Stimulated activated CD8-positive, alpha-beta memory T cell treated with anti-CD3 and anti-CD28 coated beads, Interleukin-15, amount 100 ng/mL, for 4 hours (primary cell): ENCODE measurements around the gene ZNF775.
"Not testable (repeated sequence)": the region's sequence is repeated elsewhere in the genome, so short reads cannot be mapped to it uniquely, and the experiment has no call there.

ENCODE experiments used
- DNase-seq, 2 donors: peaks; one replicate each; pipeline ENCODE4 v3.0.0-alpha.2; 2020; ENCODE audit warnings: low read depth in 2 of 2

Gene ZNF775

DNA sequence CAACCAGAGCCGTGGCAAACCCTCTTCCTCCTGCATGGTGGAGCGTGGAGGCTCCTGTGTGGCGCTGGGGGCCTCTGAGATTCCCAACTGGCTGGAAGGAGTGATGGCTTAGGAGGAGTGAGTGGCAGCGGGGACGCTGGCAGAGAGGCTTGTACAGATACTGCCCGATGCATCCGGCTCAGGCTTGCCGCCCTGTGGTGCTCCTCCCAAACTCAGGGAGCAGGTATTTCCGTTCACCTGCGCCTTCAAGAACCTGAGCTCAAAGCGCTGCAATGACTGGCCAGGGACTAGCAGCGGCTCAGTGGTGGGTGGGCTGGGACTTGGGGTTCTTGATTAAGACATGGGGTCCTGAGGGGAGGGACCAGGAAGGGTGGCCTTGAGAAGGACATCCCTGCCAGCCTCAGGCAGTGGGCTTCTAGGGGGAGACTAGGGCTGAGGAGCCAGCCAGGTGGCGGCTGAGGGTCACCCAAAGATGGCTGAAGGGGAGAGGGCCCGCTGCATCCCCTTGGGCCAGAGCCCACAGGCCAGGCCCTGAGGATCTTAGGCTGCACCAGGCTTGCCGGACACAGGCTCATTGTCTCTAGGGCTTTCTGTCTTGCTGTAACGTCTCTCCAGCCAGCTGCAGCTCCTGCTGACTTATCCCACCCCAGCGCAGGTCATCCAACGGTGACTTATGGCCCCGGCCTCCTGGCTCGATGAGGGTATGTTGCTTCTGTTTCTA lies 3.2 kb downstream of the ZNF775 start:
- no peak for DNase-seq

DNA sequence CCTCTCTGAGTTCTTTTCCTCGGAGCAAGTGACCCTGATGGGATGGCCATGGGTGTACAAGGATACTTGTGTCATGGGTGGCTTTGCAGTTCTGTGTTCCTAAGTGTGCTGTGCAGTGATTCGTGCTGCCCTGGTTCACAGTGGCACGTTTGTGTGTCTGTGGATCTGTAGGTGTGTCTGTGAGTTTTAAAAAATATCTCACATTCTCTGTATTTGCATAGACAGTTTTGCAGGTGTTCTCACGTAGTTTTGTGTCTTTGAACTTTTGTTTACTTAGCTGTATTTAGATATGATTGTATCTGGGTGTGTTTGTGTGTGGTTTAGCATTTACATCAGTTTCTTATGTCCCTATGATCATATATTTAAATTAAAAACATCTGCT lies 3.7 kb downstream of the ZNF775 start:
- DNase-seq = no peak

DNA sequence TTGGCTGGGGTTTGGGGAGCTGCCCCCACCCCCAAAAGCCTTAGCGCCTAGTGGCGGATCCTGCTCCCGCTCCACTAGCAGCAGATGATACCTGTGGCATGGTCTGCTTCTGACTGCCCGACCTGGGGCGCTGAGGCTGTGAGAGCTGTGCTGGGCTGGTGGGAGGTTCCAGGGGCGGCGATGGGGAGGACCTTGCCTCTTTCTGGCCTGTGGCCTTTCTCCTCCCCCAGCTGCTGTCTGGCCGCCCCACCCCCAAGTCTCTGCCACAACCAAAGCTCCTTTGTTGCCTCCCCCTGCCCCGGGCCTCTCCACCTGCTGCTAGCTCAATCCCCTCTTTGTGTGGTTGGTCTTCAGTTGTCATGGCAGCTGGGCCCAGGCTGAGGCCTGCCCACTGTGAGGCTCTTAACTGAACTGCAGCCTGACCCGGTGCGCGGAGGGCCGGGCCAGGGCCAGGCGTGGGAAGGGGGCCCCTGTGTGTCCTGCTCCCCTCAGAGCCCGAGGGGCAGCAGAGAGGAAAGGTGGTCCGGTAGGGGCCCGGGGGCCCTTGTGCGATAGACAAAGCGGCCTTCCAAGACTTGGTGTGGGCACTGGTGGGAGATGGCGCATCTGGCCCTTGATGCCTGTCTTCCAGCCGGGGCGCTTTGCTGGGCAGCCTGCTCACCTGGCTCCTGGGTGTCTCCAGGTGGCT lies 4.7 kb downstream of the ZNF775 start:
- no peak for DNase-seq

DNA sequence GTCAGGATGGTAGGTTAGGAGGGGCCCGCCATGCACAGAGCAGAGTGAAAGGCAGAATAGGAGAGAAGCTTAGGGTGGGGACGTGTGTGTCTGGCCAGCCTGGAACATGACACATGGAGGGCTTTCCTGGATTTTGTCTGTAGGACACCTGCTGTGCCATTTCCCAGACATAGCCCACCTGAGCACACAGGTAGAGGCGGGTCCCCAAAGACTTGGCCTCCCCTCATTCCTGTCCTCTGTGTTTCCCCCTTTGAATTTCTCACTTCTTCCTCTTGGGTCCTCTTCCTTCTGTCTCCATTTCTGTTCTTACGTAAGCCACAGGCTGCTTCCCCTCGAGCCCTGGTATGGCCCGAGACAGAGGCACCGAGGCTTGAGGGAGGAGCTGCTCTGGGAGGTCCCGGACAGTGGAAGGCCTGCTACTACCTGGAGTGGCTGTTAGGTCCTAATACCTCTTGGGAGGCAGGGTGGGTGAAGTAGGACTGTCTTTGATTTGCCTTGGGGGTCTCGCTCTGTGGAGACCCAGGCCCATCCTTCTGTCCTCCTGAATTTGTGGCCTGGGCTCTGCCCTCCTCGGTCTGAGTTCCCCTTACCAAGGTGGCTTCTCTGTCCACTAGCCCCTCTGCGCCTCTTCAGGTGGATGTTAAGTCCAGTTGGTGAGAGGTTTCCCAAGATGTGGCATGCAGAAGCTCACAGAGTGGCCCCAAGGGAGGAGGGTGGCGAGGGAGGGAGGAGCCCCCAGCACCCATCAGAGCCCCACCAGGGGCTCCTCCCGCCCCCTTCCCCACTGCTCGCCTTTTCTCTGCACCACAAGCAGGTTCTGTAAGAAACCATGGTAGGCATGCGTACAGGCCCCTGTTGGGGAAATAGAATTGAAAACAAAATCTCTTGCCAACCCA lies 5.5 kb downstream of the ZNF775 start:
- no peak for DNase-seq

DNA sequence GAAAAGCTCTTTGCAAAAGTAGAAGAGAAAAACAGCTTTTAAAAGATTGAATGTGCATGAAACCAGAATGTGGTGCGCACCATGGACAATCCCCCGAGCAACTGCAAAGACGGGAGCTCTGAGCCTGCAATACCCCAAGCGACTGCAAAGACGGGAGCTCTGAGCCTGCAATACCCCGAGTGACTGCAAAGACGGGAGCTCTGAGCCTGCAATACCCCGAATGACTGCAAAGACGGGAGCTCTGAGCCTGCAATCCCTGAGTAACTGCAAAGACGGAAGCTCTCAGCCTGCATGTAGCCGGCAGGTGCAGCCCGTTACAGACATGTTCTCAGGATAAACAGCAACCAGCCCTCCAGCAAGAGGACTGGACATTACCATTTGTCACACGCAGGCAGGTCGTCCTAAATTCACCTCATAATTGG lies 6.2 kb downstream of the ZNF775 start:
- DNase-seq = no peak

DNA sequence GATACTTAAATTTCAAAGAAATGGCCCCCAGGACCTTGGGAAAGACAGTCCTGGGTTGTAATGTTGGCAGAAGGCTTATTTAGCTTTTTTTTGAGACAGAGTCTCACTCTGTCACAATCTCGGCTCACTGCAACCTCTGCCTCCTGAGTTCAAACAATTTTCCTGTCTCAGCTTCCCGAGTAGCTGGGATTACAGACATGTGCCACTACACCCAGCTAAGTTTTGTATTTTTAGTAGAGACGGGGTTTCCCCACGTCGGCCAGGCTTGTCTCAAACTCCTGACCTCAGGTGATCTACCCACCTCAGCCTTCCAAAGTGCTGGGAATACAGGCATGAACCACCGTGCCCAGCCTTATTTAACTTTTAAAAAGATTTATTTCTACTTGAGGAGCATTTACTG lies 6.8 kb downstream of the ZNF775 start:
- not testable (repeated sequence) for DNase-seq

DNA sequence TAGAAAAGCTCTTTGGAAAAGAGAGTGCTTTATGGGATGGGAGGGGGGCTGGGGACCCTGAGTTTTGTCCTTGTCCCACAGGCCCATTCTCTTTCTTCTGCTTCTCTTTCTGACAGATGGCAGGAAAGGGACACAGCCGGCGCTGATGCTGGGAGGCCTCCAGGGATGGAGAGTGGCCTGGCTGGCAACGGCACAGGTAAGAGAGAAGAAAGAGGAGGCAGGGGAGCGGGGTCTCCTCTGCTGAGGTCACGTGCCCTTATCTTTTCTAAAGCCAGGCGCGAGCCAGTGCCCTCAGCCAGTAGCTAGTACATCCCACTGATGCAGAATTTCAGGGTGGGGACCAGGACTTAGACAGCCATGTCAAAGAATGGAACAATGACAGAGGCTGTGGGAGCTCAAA lies 9.2 kb downstream of the ZNF775 start:
- DNase-seq = no peak

DNA sequence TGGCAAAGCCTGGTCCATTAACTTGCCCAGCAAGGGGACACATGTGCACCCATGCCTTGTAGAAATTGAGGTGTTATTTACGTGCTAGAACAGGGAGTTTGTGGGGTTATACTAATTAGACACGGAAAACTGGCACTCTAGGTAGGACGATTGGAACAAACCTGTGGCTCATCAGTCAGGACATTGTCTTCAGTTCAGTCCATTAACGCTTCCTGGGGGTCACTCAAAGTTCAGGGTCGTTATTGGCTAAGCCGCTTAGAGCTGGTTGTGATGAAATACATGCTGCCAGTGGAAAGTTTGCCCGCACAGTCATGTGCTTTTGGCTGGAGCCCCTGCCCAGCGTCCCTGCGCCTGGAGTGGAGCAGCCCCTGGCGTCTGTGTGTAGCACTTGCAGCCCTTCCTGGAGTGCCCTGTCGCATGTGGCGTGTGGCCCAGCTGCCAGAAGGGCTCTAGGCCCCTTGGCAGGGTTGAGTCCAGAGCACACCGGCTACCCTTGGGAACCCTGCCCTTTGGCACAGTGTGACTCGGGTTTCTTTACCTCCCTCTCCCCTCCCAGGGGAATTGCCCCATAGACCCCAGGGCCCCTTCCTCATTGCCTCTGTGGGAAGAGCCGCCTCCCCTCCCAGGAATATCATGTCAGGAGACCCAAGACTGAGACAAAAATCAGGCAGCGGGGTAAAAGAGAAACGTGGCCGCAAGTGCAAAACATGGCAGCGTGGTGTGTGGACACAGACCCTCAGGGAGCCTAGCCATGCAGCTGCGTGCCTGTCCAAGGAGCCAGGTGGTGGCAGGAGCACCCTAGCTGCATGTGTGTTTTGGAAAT lies 9.8 kb downstream of the ZNF775 start:
- DNase-seq = no peak

DNA sequence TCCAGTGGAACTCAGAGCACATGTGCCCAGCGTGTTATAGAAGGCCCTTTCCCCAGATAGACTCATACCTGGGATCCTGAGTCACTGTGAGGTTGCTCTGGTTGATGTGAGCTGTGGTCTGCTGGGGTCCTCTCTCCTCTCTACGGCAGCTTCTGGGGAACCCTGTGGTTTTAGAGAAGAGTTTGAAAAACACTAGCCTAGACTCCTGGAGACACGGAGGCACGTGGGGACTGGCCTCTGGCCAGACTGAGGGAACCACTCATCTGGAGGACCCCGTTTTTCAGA lies 10.3 kb downstream of the ZNF775 start:
- DNase-seq = no peak

DNA sequence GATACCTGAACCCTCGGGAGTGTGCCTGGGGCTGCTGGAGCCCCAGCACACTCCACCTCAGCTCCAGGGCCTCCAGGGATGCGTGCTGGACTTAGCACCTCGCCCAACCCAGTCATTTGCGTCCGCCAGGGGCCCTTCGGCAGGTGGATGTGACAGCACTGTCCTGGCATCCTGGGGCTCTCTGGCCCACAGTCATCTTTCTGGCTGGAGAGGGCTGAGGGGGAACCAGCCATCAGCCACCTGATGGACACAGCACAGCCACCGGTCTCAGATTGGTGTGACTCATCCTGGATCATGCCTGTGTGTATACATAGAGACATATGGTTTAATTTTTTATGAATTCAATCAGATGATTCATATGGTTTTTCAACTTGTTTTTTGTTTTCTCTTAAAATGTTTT lies 11.1 kb downstream of the ZNF775 start:
- DNase-seq = no peak

DNA sequence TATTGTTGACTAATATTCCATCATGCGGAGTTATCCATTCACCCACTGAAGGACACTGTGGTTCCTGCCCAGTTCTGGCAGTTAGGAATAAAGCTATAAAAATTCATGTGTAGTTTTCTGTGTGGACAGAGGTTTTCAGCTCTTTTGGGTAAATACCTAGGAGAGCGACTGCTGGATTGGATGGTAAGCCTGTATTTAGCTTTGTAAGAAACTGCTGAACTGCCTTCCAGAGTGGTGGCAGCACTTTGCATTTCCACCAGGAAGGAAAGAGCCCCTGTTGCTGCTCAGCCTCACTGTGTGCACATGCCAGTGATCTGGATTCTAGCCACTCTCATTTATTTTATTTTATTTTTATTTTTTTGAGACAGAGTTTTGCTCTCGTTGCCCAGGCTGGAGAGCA lies 14.2 kb downstream of the ZNF775 start:
- DNase-seq = no peak

DNA sequence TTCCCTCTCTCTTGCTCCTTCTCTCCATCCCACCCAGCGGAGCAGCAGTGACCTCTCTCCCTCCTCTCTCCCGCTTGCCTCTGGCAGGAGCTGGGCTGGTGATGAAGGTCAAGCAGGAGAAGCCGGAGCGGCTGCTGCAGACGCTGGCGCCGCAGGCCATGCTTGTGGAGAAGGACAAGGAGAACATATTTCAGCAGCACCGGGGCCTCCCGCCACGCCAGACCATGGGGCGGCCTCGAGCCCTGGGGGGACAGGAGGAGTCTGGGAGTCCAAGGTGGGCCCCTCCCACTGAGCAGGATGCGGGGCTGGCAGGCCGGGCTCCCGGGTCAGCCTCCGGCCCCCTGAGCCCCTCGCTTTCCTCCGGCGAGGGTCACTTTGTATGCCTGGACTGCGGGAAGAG lies 17.3 kb downstream of the ZNF775 start:
- no peak for DNase-seq

DNA sequence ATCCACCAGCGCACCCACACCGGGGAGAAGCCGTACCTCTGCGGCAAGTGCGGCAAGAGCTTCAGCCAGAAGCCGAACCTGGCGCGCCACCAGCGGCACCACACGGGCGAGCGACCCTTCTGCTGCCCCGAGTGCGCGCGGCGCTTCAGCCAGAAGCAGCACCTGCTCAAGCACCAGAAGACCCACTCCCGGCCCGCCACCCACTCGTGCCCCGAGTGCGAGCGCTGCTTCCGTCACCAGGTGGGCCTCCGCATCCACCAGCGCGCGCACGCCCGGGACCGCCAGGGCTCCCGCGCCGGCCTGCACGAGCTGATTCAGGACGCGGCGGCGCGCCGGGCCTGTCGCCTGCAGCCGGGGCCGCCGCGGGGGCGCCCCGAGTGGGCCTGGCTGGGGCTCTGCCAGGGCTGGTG lies 17.7 kb downstream of the ZNF775 start:
- DNase-seq = no peak

DNA sequence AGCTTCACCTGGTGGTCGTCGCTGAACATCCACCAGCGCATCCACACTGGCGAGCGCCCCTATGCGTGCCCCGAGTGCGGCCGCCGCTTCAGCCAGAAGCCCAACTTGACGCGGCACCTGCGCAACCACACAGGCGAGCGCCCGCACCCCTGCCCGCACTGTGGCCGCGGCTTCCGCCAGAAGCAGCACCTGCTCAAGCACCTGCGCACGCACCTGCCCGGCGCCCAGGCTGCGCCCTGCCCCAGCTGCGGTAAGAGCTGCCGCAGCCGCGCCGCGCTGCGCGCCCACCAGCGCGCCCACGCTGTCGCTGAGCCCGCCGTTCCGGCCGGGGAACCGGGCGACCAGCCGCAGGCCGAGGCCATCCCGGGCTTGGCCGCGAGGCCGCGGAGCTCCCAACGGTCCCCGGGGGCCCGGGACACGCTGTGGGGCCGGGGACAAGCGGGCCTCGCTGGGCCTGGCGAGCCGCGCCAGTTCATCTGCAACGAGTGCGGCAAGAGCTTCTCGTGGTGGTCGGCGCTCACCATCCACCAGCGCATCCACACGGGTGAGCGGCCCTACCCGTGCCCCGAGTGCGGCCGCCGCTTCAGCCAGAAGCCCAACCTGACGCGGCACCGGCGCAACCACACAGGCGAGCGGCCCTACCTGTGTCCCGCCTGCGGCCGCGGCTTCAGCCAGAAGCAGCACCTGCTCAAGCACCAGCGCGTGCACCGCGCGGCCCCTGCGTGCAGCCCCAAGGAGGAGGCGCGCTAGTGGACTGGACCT lies 18.4 kb downstream of the ZNF775 start:
- DNase-seq = no peak

DNA sequence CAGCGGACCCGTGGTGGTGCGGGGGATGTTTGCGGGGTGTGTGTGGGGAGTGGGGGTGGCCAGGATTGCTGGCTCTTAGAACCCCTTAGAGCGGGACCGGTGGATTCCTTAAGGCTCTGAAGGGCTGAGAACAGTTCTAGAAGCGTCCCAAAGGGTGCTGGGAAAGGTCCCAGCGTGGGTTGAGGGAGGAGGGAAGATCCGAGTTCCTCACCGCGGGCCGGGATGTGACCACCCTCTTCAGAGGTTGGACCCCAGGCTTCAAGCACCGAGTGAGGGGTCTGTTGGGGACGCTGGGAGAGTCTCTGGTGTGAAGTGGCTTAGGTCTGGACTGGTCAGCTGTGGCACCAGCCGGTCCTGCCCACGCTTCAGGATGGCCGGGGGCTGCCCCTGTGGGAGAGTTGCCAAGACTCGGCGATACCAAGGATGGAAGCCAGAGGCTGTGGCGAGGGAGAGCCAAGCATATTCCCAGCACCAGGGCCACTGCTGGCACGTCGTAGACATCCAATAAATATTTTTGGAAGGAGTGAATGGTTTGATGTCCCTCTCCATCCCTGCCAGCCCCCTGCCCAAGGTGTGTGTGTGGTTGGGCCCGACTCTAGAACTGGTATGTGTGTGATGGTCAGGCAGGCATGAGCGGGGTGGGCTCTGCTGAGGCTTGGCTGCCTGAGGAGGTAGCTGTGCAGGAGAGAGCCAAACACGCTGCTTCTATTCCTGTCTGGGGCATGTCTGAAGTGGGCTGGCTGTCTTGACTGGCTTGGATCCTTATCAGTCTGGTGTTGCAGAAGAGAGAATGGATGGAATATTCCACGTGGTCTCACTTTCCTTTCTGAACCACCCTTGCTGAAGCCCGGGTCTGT lies 19.2 kb downstream of the ZNF775 start:
- DNase-seq = no peak

DNA sequence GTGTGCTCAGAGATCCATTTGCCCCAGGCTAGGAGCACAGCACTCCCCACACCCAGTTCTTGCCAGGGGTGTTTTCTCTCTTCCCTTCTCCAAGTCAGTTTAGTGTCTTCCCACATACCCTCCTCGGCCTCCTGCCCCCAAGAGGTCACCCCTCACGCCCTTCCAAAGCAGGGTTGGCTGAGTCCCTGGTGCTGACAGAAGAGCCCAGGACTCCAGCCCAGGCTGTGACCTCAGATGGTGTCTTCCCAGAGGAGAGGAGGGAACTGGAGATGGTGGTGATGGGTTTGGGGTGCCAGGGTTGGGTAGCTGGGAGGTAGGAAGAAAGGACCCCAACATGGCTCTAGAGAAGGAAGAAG lies 19.8 kb downstream of the ZNF775 start:
- DNase-seq = no peak

DNA sequence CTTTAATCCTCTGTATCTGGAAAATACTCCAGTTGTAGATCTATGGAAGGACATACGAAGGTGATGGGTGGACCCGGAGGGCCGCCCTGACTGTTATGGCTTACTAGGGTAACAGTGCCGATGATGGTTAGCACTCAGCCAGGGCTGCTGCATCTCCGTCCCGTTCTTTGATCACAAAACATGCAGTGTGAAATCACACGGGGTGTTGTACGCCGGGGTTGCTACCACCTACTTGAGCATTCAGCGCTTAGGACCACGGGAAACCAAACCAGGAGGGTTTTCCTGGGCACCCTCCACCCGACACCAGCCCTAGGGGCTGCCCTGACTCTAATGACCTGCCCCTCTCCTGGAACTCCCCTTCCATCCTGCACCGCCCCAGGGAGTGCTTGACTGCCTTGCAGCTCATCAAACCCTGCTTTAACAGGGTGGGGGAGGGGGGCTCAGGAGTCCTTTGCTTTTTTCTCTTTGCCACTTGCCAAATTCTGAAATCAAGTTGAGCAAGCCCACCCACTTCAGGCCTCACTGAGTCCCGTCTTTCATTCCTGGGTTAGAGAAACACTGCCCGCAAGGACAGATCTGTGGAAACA lies 20.4 kb downstream of the ZNF775 start:
- DNase-seq = no peak

DNA sequence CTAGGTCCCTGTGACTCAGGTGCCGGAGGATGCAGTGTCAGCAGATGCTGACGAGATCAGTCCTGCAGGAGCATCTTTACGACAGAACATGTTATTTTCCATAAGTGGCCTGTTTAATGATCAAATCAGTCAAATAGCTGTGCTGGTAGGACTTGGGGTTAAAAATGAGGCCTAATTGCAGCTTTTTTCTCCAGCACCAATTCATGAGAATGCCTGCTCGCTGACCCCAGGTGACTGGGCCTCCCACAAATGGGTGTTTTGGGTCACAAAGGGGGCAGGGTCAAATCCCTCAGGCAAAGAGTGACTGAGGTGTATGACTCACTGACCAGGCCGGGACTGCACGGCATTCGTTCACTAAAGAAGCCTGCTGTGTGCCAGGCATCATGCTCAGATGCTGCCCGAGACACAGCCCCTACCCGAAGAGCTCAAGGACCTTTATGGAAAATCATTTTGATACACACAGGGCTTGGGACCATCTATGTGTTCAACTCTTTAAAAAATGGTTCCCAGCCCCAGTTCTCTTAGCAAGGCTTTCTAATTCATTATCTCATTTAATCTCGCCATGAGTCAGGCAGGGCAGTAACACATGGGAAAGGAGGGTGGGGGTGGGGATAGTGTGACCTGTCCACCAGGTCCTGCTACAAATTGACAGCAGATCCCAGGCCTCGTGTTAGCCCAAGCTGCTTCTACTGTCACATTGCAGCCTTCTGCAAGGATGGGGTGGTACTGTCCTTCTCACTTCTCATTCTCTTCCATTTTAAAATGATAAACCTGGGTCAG lies 21.1 kb downstream of the ZNF775 start:
- no peak for DNase-seq

DNA sequence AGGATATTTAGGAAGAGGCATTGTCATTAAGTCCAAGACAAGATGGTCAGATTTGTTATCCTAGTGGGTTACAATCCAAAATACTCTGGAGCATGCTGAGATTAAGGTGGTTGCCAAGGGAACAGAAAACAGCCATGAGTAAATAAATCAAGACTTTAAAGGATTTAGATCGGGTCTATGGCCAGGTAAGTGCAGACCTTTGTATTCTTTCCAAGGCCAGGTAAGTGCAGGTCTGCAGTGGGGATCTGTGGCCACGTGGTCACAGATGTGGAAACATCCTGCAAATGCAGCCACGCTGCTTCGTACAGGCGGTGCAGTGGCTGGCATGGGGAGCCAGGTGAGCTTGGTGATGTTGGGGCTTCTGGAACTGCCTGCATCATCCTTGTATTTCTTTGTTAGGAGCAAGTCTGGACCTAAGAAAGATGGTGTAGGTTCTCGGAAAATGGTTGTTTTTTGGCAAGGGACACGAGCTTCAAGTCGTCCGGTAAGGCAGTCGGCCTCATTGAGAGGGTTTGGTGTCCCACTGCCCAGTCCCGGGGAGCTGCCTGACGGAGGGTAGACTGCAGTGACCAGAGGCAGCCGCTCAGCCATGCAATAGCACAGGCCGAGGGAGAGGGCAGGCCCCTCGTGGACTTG lies 21.8 kb downstream of the ZNF775 start:
- DNase-seq = no peak
